NCI-H2107 treated with DMSO at 0.1 percent for 48 hours (cell line): Measurements from ENCODE around the gene MOCS2.
A peak's percentile ranks its signal among the peaks of the same experiment; 100 is the strongest.

Experiments
- DNase-seq: peaks from one replicate; lab custom pipeline; 2025; ENCODE audit not compliant: unreplicated experiment; lab: John Stamatoyannopoulos, UW

The MOCS2 gene

DNA sequence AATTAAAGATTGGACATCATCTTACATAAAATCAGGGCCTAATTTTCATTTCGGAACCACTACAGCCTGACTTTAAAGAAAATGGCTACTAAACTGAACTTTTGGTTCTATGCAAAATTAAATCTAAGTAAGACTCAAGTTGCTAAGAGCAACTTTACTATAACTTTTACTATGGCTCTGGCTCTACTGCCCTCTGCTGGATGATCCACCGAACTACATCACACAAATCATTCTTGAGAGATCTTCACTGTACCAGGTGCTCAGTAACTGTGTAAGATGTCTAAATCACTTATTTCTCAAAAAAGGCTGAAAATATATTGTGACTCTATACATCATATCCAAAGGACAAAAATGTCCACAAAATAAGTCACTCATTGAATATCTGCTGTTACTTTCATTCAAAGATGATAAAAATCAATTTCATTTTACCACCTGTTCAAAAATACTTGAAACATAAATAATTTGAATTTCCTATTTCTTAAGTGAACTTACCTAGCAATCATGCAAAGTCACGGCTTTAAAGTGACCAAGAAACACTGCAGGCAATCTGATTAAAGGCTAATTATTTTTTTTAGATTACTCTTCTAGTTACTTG, 13.5 kb downstream of the MOCS2 start:
- peak; percentile 15 for DNase-seq

DNA sequence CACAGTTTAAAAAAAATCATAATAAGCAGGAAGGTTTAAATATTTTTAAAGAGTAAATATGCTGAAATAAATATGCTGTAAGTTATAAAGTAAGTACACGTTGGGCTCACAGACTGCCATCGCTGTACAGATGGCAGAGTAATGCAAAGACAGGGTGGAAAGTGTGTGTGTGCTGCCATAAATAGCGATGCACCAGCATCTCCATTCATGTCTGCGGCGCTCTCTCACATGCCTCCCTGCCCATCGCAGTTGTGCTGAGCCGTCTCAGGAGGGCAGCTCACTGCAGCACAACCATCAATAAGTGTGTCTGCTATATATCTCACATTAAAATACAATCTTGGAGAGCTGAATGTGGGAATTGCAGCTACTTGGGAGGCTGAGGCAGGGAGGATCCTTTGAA, 14.3 kb downstream of the MOCS2 start:
- no peak for DNase-seq

DNA sequence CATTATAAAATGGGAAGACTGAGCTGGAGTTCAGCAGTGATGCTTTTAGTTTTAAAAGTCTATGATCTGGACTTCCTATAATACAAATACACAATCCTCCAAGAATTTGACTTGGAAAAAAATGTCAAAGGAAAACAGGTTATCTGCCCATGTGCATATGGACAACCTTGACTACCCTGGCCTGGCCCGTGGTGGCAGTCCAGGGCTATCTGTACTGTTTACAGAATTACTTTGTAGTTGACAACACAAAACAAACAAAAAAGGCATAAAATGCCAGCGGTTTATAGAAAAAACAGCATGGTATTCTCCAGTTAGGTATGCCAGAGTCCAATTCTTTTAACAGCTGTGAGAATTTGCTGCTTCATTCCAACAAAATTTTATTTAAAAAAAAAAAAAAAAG, 17.3 kb downstream of the MOCS2 start:
- DNase-seq = no peak

DNA sequence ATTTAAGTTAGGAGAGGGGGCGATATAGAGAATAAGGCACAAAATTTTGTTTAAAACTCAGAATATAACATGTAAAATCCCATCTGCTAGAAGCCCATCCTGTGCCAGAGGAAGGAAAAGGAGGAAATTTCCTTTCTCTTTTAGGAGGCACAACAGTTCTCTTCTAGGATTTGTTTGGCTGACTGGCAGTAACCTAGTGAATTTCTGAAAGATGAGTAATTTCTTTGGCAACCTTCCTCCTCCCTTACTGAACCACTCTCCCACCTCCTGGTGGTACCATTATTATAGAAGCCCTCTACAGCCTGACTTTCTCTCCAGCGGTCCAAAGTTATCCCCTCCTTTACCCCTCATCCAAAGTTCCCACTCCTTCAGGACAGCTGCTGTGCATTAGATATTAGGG, 18.3 kb downstream of the MOCS2 start:
- no peak for DNase-seq

DNA sequence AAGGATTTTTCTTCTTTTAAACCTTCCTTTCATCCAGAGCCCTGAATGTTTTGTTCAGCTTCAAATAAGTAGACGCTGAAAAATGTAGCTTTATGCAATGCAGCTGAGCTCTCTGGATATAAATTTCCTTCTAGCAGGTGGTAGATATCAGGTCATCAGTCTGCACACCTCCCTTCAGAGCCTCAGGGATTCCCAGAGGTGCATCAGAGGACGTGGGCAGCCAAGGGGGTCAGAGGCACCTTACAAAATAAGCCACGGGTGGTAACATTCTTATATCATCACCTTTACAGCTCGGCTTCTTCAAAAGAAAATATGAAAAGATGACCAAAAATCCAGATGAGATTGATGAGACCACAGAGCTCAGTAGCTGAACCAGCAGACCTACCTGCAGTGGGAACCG, 19.3 kb downstream of the MOCS2 start:
- DNase-seq = no peak

DNA sequence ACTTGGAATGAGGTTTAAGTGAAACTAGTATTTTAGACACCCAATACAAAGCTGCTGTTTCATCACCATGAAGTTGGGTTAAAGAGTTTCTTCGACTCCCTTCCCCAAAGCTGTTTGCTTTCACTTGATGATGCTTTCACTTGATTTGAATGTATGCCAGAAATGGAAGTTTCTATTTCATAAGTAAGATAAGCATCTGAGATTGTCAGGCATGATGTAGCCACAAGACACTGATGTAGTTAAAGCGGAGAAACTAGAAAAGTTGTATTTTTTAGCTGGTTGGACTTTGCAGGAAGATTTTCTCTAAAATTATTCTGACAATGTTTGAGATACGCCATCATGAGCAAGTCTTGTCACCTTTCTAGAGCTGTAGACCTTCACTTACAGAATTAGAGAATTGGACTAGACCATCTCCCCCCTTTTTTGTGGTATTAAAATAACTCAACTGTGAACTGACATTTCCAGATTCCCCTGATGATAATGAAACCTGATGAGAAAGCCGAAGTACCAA, 20.0 kb downstream of the MOCS2 start:
- DNase-seq = no peak

DNA sequence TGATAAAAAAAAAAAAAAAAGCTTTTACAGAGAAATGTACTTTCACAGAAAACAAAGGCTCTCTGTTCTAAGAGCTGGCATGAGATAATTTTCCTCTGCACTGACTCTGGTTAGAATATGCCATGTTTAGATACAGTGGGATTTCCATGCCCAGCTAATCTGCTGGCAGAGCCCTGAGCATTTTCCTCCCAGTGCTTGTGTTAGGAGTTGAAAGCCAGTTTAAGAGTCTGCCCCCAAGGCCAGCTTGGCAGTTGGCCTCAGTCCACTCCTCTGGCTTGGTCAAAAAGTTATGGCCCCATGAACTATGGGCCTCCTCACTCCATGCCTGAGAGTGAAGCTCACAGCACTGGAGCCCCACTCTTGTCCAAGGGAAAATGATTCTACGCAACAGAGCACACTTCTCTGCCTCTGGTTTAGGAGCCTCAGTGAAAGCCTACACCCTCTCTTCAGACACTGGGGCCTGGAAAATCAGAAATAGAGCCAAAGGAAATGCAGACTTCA, 21.9 kb downstream of the MOCS2 start:
- DNase-seq = no peak

DNA sequence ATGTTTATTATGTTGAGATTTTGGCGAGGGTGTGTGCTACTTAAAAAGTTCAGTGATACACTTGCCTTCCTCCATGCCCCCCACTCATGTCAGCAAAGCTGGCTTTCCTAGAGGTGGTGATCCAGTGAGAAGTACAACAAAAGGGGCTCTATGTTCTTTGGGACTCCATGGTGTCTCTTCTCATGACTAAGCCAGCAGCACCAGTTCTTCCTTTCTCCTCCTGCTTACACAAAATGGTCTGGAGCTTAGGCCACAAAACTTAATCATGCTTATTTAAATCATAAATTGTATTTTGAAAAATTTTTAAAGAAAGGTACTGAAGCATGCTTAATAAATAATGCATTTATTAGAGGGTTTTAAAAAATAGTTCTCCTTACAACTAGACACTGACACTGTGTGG, 22.4 kb downstream of the MOCS2 start:
- no peak for DNase-seq

DNA sequence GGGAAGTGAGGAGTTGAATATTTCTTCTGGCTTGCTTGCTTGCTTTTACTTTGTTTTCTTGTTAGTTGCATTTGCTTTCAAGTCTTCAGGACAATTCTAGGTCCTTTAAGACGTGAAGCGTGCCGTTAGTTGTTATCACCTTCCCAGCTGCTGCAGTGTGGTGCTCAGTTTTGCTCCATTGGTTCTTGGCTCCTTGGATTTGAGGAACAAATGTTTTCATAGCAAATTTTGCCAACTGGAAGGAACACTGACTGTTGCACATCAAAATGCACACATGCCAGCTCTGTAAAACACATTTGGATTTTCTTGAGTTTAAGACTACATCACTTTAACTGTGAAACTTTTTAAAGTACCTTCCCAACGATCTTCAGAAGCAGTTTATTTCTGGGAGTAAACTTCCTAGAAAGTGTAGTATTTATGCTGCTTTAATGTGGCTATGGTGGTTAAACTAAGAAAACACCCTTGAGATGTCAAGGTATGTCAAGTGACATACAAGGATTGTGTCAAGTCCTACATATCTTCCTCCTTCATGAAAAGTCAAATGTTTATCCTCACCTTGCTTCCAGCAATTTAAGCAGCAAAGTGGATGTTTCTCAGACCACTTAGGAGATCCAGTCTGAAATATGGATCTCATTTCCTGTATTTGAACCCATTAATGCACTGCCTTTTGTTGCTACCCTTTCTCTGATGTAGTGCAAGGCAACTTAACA, 24.9 kb downstream of the MOCS2 start:
- DNase-seq = no peak

DNA sequence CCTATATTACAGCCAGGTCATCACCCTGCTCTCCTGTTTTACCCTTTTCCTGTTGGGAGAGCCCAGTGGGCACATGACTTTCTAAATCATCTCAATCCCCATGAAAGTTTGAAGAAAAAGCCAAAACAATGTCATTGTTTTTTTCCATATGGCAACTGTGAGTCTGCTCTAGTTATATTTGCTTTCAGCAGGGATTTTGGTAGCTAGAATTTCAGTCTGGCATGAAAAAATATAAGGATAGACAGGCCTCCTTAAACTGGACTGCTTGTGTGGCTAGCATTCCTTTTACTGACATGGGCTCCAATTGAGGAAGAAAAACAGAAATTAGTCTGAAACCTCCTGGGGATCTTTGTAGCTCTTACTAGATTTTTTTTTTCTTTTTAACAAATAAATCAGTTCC, 25.6 kb downstream of the MOCS2 start:
- DNase-seq = no peak

DNA sequence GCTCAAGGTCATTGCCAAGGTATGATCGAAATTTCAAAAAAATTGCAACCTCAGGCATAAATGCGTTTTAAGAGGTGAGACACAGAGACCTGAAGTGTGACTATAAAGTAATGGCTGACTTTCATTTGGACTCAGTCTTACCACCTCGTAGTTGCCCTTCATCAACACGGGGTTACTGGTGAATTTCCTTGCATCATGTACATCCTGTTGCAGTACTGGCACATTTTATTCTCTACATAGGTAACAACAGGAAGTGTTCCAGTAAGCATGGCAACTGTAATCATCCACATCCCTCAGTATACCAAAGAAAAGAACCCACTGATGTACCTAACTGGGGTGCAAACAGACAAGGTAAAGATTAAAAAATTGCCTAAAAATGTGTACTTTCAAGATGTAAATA, 29.3 kb downstream of the MOCS2 start:
- DNase-seq = no peak

DNA sequence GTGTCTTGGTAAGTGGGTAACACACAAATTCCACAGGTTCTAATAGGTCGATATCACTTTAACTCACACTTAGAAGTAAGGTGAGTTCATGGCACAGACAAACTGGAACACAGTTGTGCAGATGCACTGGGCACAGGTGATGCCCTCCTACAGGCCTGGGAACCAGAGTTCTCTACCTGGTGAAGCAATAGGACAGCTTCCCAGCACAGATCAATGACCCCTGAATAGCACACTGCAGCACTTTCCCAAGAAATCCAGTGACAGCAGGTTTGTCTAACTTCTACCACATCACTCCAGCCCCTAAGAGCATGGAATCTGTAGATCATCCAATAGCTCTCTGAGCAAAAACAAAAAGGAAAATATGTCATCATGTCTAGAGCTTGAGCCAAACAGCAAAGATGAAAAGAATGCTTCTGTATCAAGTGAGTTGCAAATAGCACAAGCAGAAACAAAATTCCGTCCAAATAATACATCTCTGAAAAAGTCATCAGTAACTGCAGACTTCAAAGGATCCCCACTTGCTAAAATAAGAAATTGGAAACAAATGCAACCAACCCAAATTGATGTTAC, 33.5 kb downstream of the MOCS2 start:
- no peak for DNase-seq

DNA sequence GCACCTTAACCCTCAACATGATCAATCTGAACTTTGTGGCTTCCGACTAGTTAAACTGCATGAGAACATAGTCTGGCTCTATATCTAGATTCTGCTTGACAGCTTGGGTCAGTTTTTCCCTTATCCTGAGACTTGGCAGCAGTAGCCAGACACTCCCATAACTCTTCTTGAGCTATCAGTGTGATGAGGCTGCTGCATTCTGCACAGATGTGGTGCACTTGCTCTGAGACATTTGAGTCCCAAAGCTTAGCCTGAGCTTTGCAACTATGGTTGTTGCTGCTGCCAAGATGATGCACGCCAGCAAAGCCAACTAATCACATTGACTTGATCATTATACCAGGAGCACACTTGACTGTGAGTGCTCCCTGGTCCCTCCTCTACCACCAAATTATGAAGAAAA, 36.2 kb downstream of the MOCS2 start:
- DNase-seq = no peak

DNA sequence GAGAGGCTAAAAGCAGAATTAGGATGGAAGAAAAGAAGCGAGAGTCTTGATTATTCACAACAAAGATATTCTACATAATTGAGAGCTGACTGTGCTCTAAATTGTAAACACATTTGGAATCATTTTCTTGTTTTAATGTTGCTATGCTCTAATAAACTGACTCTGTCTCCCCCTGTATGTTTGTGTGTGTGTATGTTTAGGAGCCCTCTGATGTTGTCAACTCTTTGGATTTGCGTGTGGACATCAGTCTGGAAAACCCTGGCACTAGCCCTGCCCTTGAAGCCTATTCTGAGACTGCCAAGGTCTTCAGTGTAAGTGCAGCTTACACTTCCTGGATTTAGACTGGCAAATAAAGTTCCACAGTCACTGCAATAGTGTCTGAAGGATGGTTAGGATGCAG, 37.8 kb downstream of the MOCS2 start:
- DNase-seq = no peak

DNA sequence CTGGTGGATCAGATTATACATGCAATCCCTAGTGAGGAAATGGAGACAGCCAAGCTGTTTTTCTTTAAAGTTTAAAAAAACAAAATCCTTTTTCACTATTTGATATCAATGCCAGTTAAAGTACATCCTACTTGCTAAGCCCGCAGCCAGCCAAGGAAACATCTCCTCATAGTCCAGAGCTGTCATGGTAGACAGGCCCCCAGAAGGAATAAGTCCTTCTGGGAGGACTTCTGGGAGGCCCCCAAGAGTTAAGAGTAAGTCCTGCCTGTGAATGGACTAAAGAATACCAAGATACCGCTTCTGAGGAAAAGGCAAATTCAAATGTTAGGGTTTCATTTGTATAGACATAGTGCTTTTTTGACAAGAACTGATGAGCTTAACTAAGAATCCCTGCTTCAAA, 38.3 kb downstream of the MOCS2 start:
- no peak for DNase-seq

DNA sequence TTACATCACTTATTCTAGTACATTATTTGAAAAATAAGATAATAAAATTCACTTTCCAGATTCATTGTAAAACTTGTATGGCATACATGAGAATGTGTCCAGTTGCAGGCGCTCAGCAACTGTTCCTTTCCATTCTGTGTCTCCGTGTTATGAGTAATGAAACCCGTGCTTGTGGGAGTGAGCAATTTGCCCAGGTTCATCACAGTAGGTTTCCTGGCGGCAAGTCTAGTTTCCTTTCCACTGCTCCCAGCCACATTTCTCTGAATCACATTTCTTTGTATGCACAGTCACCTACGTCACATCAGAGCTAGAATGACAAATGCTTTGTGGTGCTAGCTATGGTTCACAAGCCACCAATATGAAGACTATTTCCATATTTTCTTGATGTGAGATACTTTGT, 39.9 kb downstream of the MOCS2 start:
- no peak for DNase-seq

DNA sequence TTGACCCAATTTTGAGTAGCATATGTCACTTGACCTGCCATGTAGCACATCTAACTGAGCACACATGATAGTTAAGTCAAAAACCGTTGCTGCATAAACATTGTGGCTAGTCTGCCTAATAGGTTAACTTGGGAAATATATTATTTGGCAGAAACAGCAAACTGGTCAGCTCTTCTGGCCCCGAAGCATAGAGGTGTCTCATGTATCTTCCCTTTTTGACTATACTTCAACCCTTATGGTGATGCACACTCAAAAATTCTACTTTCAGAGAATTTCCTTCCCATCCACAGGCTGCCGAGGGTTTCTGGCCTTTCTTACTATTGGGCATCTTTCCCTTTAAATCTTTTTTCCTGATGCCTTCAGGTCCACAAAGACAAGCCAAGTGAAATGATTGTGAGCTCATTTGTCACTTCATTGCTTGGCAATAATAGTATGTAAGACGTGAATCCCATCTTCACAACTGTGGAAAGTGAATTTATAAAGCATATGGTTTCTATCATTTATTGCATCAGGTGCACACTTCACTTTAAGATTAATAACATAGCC, 41.2 kb downstream of the MOCS2 start:
- no peak for DNase-seq

DNA sequence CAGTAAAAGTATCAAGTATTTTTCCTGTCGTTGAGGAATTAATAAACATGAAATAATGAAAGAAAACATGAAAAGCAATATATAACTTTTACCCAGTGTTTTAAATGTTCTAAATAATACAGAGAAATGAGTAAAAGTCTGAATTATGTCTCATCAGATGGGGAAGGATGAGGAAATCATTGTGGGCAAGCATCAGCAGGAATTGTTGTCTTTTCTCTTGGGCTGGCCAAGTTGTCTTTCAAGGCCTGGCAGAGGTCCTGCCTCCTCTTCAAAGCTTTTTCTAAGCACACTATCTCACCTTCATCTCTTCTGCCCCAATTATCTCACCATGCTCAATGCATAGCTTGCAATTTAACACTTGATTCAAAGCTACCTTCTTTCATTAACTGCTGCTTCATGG, 41.9 kb downstream of the MOCS2 start:
- no peak for DNase-seq

DNA sequence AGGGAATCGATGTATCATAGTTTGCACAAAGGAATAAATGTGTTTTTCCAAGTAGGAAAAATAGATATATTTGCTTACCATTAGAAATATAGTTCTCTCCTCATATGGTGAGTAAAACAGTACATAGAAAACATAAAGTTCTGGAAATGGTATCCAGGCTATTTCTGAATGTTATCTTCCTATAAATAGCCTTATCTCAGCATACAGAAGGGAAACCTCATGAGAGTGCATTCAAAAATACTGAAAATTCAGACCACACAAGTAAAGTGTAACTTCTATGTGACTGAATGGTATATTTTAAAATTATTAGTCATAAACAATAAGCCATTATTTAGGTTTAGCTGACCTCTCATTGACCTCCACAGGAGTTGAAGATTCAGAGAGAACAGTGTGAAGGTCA, 43.5 kb downstream of the MOCS2 start:
- no peak for DNase-seq

DNA sequence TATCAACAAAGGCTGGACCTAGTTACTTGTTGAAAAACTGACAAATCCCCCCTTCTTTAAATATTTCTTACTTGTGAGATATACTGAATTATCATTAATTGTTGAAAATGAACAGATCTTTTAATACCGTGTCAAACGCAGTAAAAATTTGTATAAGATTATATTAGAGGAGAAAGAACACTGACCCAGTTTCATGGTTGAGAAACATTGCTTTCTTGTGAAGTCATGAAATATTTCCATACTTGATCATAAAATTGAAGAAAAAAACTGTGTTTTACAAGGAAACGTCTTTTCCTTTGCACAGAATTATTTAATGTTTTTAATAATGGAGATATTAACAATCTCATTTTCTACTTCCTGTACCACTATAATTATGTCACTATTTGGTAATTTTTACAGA, 45.8 kb downstream of the MOCS2 start:
- DNase-seq = no peak

DNA sequence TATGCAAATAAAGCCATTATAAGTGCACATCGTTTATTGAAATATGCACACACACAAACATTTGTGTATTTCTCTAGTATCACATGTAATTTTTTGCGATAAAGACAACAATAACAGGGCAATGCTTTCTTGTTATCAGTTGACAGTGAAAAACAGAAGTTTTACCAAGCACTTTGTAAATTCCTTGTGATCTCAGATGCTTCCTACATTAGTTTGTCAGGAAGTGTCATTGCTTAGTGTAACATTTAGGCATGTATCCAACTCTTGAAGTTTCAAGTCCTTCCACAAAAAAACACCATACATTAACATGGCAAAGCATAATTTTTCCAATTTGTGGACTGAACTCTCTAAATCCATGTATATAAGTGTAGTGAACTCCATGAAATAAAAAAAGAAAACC, 46.4 kb downstream of the MOCS2 start:
- DNase-seq = no peak

DNA sequence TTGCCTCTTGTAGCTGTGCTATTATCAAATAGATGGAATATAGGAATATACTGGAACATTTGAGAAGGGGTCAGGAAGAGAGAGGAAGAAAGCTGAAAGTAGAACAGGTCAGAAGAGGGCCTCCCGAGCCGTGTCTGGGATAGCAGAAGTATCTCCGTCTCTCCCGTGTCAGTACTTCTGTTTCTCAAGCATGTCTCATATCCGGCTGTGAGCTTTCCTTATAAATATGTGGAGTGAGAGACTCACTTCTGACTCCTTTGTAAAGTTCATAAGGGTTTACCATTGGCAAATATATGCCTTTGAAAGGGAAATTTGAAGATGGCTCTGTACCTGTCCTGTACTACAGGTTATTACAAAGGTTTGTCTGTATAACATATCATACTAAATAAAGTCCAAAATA, 50.3 kb downstream of the MOCS2 start:
- DNase-seq = no peak
